Smooth muscle cell of the brain vasculature (primary cell): ENCODE results near the gene PHF24.
A peak's percentile ranks its signal among the peaks of the same experiment; 100 is the strongest.

ENCODE experiments used
- DNase-seq: peaks from one replicate; pipeline ENCODE4 v3.0.0-alpha.2; 2012; ENCODE audit warnings: low read depth, low spot score

Gene PHF24

GRCh38 chr9:34983209-34983608 lies 25.1 kb downstream of the PHF24 start:
- no peak for DNase-seq

DNA sequence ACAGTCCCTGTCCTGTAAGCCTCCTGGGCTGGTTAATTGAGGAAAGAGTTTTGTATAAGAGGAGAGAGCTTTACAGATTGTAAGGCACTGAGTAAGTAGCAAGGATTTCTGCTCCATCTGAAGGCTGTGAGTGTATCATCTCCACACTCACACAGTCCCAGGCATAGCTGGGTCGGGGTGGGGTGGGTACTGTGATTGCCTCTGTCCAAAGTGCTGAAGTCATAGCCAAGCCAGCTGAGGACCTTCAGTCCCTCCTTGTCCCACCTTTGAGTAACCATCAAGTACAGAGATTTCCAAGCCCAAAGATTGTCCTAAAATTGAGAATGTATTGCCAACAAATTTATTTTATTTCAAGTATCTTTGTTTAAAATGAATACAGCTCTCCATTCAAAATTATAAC lies 26.0 kb downstream of the PHF24 start:
- no peak for DNase-seq

DNA sequence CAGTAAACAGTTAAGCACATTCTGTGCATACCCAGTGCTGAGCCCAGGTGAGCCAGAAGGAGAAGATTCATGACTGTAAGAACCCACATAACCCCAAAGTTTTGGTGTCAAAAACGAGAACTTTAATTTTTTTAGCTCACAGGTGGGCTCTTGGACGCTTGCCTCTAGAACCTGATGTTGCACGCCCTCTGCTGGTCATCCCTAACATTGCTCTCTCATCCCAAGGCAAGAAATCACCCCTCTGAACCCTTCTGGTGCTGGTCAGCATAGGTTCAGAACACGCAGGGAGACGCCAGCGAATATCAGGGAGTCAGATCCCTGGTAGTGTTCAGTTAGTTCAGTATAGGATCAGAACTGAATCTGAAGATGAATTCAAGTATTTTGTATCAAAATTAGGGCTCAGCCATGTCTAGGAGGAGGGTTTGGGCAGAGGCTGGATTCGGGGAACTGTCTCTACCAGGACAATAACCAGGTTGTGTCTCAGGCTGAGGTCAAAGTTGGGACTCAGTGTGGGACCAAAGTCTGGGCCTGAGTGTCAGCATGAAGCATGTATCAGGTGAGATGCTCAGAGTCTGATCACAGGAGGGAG lies 27.3 kb downstream of the PHF24 start:
- no peak for DNase-seq

GRCh38 chr9:34986540-34987047 lies 28.5 kb downstream of the PHF24 start:
- DNase-seq, result no peak

DNA sequence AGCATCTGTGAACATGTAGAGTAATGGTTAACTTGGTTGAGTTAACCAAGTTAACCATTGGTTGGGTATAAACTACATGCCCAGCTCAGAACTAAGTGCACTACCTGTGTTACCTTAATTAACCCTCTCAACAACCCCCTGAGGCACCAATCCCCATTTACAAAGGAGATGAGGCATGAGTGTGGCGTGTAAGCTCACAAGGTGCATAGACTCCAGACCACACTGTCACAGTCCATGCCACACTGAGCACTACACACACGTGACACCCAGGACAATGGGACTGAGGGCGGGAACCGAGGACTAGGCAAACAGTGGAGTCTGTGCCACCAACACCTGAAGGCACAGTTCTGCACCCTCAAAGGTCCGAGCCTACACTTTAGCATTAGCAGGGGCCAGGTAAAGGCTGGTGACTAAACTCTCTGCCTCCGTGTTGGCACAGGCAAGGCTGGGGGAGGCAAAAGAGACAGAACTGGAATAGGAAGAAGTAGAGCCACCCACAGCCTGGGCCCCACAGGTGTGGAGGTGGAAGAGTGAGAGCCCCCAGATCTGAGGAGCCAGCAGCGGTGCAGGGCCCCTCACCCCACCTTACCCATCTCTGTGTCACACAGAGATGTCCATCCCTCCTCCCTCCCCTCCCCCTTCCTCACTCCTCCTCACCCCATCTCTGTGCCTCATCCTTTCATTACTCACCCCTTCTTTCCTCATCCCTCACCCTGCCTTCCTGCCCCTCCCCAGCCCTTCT lies 29.2 kb downstream of the PHF24 start:
- DNase-seq, result no peak

DNA sequence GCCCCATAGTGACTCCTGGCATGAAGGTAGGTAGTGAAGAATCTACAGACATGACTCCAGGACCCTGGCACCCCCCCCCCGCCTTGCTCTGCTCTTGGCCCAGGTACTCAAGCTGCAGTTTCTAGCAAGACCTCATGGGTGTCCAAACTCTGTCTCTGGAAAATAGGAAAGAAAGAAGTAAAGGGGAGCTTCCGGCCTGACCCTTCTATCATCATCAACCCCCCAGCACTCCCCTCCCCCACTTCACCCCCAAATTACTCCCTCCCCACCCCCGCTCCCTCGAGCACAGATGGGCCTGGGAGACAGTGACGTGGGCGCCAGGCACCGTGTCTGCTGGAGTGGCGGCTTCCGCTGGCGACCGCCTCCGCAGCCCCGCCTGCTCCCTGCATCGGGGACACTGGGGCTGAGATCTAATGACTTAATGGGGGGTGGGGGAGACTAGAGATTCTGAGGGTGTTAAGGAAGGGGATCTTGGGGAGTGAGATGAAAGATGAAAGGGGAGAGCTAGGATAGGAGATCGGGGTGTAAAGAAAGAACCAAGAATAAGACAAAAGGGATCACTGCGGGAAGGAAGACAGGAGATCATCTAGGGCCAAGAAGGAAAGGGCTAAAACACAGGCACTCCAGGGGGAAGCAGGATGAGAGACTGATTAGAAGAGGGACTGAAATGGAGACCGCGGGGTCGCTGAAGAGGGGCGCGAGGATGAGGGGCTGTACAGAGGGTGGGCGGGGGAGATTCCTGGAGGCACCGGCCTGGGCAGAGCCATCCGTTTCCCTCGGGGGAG lies 30.3 kb downstream of the PHF24 start:
- DNase-seq, result no peak

DNA sequence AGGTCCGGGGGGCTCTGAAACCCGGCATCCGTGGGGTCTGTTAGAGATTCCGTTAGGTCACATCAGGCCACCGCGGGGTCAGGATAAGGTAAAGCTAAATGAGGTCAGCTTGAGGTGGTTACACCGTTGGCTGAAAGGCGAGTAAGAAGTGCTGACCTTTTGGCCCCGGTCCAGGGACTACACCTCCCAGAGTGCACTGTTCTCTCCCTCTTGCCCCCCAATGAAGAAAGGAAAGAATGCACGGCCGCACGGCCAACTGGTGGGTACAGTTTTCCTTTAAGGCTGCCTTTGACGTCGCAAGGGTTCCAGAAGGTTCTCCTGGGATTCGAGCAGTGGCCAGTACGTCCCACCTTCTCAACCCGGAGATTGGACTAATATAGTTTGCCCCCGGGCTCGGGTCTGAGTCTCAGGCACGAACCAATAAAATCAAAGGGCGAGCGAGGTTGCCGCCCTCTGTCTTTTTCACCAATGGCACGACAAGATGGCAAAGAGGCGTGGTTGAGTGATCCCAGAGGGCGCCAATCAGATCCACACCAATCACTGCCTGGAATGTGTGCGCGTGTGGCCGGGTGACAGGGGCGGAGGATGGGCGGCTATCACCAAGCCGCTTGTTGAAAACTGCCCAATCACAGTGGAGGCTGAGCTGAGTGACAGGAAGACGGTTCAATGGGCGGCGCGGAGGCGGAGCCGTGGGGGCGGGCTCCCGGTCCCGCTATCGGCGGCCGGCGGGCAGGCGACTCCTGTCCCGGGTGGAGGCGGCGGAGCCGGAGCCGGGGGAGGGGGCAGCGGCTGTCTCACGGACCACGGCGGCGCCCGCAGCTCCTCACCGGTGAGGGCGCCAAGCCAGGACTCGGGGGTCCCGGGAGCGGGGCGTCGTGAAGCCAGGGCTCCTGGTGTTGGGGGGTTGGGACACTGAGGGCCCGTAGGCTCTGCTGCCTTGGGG lies 31.2 kb downstream of the PHF24 start, which contains the start of gene DNAJB5:
Gene DNAJB5 (plus strand): TSS at position 743 of the 943 bp plus-strand sequence. CDS start 886 bp downstream, outside the sequence.
- DNase-seq, result peak; percentile 99

- no peak for DNase-seq
Measured at GRCh38 chr9:34989946-34990635, 32.0 kb downstream of the PHF24 start.

DNA sequence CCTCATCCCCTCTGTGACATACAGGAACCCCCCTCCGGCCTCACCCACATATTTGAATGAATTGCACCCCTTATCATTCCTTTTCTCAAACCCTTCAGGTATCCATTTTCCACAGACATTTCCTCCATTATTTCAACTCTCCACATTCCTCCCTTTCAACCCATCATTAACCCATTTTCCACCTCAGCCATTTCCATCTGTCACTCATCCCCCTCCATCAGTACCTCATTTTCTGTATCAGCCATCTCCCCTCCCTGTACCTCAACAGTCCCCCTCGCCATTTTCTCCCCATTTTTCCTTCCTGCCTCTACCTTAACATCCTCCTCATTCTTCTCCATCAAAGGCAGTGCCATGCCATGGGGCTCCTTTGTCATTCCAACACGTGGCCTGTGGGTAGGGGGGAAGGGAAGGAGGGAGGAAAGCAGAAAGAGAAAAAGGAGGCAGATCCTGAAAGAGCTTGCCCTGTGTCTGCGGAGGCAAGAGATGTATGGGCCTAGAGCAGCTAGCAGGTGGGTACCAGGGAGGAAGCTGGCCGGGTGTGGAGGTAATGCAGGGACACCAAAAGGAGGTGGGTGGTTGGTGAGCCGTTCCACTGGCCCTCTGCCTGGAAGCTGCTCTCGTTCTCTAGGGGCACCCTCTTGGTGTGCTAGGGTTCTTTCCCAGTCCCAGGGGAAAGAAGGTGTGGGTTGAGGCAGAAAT lies 33.0 kb downstream of the PHF24 start:
- no peak for DNase-seq

DNA sequence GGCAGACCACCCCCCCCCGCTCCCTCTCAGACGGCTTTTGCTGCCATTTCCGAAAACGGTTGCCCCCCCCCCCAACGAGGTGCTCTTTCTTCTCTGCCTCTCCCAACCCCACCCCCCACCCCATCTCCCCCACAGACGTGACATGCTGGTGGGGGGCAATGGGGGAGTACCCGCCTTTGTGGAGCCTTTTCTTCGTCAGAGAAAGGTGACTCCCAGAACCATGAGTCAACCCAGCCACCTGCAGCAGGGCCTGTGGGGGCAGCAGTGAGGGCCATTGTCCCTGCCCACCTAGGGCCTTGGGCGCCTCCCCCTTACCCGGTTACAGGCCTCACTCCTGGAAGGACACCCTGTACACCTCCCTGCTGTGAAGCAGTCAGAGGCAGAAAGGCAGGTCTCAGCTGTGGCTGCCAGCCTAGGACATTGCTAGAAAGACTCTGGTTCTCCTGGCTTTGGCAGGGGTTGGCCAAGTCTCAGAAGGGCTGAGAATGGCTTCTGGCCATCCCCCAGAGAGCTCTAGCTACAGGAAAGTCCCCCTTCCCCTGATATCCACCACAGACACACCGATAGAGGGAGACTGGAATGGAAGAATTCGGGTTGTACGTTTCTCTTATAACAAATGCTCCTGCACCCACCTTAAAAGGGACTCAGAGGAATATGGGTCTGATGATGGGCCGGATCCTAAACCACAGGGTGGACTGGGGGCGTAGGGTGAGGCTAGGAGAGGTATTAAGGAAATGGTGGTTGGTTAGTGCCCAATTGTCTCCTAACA lies 33.7 kb downstream of the PHF24 start:
- DNase-seq, result no peak

GRCh38 chr9:34992376-34992951 lies 34.4 kb downstream of the PHF24 start:
- DNase-seq, result no peak

GRCh38 chr9:34993502-34994259 lies 35.6 kb downstream of the PHF24 start:
- DNase-seq, result no peak

DNA sequence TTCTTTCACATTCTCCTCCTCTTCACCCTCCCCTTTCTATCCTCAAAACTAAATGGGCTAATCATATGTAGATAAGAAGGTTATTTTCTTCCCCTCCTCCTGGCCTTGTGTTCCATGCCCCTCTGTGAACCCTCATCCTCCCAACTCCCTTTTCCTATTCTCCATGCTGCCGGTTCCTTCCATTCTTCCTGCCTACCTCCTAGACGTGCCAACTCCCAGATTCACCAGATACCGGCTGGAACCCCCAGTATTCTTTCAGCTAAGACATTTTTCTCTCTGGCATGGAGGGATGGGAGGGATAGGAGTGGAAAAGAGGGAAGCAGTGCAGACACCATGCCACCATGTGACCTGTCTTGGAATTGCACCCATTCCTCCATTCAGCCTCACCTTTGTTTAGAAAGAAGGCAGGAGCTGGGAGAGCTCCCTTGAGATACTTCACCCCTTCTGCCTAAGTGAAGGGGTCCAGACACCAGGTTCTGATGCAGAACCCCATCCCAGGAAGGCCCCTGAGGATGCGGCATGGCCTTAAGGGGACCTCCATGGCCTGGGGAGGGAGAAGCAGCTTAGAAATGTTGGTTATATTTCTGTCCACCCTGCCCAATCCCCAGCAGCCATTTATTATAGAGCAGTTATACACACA lies 36.3 kb downstream of the PHF24 start:
- DNase-seq, result no peak

GRCh38 chr9:34994900-34995669 lies 37.0 kb downstream of the PHF24 start:
- DNase-seq, result no peak

DNA sequence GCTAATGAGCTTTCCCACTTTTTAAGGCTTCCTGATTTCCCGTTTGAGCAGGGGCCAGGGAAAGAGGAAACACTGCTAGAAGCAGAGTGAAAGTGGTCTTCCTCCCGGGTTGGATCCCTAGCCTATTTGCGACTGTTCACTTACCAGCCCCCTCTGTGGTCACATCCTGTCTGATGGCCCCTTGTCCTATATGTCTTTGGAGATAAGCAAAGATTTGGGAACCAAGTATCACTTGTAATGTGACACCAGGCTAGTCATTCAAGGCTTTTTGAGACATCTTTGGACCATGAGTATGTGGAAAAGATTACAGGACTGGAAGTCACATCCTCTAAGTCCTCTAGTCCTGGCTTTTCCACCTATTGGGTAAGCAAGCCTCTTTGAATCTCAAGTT lies 37.6 kb downstream of the PHF24 start:
- no peak for DNase-seq

DNA sequence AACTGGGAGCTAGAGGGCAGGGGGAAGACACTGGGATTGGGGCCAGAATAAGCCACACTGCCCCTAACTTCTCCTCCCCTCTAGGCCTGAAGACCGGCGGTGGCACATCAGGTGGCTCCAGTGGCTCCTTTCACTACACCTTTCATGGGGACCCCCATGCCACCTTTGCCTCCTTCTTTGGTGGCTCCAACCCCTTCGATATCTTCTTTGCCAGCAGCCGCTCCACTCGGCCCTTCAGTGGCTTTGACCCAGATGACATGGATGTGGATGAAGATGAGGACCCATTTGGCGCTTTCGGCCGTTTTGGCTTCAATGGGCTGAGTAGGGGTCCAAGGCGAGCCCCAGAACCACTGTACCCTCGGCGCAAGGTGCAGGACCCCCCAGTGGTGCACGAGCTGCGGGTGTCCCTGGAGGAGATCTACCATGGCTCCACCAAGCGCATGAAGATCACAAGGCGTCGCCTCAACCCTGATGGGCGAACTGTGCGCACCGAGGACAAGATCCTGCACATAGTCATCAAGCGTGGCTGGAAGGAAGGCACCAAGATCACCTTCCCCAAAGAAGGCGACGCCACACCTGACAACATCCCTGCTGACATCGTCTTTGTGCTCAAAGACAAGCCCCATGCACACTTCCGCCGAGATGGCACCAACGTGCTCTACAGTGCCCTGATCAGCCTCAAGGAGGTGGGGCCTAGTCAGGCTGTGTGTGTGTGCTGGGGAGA lies 38.3 kb downstream of the PHF24 start:
- no peak for DNase-seq
